ENCODE results near the gene DDAH1.

The DDAH1 gene

DNA sequence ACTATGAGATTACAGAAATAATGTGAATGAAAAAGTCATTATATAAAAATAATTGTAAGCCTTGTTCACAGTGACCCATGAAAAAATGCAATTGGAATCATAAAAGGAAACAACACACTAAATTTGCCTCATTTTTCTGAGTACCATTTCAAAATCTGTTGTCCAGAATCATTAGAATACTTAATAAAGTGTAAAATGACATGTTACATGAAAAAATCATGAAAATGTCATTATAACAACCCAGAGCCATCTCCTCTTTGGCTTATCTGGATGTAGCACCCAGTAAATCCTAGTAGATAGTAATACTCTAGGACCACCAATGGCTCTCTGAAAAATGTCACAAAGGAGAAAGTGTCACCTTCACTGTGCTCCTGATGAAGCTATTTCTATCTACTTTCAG lies 76.5 kb downstream of the DDAH1 start:
- no peaks in the 10 kb centered on the region for H3K9me2 ChIP-seq (replicated peaks; ENCODE audit: insufficient read depth, low read length)
- H3K9me3 ChIP-seq (ENCODE audit: insufficient read depth, low read length) = no peaks in the 10 kb centered on the region
- H2AFZ ChIP-seq (ENCODE audit: low read depth, low read length, severe bottlenecking) = no peak overlapping the region
- H3K36me3 ChIP-seq (ENCODE audit: low read length) = no peaks in the 10 kb centered on the region
- H3K4me2 ChIP-seq (ENCODE audit: low read depth, low read length, poor library complexity, severe bottlenecking) = no peak overlapping the region
- no peak overlapping the region for H3K27ac ChIP-seq (ENCODE audit: low read depth, low read length)
- H3K27me3 ChIP-seq (ENCODE audit: low read length) = no peaks in the 10 kb centered on the region
- no peak overlapping the region for H3K4me3 ChIP-seq (ENCODE audit: insufficient read depth, low read length, poor library complexity, severe bottlenecking)
- no peaks in the 10 kb centered on the region for H4K20me1 ChIP-seq (ENCODE audit: low read depth, low read length)
- no peaks in the 10 kb centered on the region for H3F3A ChIP-seq (ENCODE audit: insufficient read depth)
- no peaks in the 10 kb centered on the region for H3K79me2 ChIP-seq (ENCODE audit: insufficient read depth, low read length)
- TF ChIP-seq, protein P1, sequence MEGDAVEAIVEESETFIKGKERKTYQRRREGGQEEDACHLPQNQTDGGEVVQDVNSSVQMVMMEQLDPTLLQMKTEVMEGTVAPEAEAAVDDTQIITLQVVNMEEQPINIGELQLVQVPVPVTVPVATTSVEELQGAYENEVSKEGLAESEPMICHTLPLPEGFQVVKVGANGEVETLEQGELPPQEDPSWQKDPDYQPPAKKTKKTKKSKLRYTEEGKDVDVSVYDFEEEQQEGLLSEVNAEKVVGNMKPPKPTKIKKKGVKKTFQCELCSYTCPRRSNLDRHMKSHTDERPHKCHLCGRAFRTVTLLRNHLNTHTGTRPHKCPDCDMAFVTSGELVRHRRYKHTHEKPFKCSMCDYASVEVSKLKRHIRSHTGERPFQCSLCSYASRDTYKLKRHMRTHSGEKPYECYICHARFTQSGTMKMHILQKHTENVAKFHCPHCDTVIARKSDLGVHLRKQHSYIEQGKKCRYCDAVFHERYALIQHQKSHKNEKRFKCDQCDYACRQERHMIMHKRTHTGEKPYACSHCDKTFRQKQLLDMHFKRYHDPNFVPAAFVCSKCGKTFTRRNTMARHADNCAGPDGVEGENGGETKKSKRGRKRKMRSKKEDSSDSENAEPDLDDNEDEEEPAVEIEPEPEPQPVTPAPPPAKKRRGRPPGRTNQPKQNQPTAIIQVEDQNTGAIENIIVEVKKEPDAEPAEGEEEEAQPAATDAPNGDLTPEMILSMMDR (IDR thresholded peaks at IDR 0.05; ENCODE audit: insufficient read depth, low read length, poor library complexity, severe bottlenecking) = no peak
- TF ChIP-seq EZH2phosphoT487 (conservative IDR thresholded peaks at IDR 0.05; ENCODE audit: low read length) = no peak
- no peak overlapping the region for H3K9ac ChIP-seq (ENCODE audit: low read length)

DNA sequence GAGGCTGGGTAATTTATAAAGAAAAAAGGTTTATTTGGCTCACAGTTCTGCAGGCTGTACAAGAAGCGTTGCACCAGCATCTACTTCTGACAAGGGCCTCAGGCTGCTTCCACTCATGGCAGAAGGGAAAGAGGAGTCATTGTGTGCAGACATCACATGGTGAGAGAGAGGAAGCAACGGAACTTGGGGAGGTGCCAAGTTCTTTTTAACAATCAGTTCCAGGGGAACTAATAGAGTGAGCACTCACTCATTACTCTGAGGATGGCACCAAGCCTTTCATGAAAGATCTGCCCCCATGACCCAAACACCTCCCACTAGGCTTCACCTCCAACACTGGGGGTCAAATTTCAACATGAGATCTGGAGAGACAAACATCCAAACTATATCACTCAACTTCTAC lies 77.2 kb downstream of the DDAH1 start:
- Histone ChIP-seq H3K9me3 (ENCODE audit: insufficient read depth, low read length) (peaks cover 4% of the 10 kb centered on the region; the same call in 1 of the 2 replicates), H2AFZ (ENCODE audit: low read depth, low read length, severe bottlenecking) (no peak overlapping the region), H3F3A (ENCODE audit: insufficient read depth) (no peaks in the 10 kb centered on the region), H3K9ac (ENCODE audit: low read length) (no peak overlapping the region), H3K4me2 (ENCODE audit: low read depth, low read length, poor library complexity, severe bottlenecking) (no peak overlapping the region), H3K27ac (ENCODE audit: low read depth, low read length) (no peak overlapping the region), H4K20me1 (ENCODE audit: low read depth, low read length) (no peaks in the 10 kb centered on the region), H3K79me2 (ENCODE audit: insufficient read depth, low read length) (no peaks in the 10 kb centered on the region), H3K27me3 (ENCODE audit: low read length) (no peaks in the 10 kb centered on the region), H3K9me2 (replicated peaks; ENCODE audit: insufficient read depth, low read length) (no peaks in the 10 kb centered on the region), H3K36me3 (ENCODE audit: low read length) (no peaks in the 10 kb centered on the region), H3K4me3 (ENCODE audit: insufficient read depth, low read length, poor library complexity, severe bottlenecking) (no peak overlapping the region)
- TF ChIP-seq EZH2phosphoT487 (conservative IDR thresholded peaks at IDR 0.05; ENCODE audit: low read length) = no peak
- TF ChIP-seq, protein P1 (IDR thresholded peaks at IDR 0.05; ENCODE audit: insufficient read depth, low read length, poor library complexity, severe bottlenecking) = no peak

DNA sequence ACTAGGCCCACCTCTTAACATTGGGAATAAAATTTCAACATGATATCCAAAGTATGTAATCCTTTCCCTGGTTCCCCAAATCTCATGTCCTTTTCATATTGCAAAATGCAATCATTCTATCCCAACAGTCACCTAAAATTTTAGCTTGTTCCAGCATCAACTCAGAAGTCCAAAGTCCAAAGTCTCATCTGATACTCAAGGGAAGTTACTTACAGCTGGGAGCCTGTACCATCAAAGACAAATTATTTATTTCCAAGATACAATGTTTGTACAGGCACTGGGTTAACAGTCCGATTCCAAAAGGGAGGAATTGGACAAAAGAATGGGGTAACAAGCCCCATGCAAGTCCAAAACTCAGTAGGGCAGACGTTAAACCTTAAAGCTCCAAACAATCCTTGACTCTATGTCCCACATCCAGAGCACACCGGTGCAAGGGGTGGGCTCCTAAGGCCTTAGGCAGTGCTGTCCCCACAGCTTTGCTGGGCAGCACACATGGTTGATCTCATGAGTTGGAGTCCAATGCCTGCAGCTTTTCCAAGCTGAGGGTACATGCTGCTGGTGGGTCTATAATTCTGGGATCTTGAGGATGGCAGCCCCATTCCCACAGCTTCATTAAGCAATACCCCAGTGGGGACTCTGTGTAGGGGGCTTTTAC lies 78.8 kb downstream of the DDAH1 start:
- Histone ChIP-seq H3K9ac (ENCODE audit: low read length) (no peak overlapping the region), H3K9me2 (replicated peaks; ENCODE audit: insufficient read depth, low read length) (no peaks in the 10 kb centered on the region), H3K36me3 (ENCODE audit: low read length) (no peaks in the 10 kb centered on the region), H3K9me3 (ENCODE audit: insufficient read depth, low read length) (peaks cover 4% of the 10 kb centered on the region; the same call in 1 of the 2 replicates), H3F3A (ENCODE audit: insufficient read depth) (no peaks in the 10 kb centered on the region), H3K27me3 (ENCODE audit: low read length) (no peaks in the 10 kb centered on the region), H3K27ac (ENCODE audit: low read depth, low read length) (no peak overlapping the region), H4K20me1 (ENCODE audit: low read depth, low read length) (no peaks in the 10 kb centered on the region), H3K4me2 (ENCODE audit: low read depth, low read length, poor library complexity, severe bottlenecking) (no peak overlapping the region), H3K4me3 (ENCODE audit: insufficient read depth, low read length, poor library complexity, severe bottlenecking) (no peak overlapping the region), H3K79me2 (ENCODE audit: insufficient read depth, low read length) (no peaks in the 10 kb centered on the region), H2AFZ (ENCODE audit: low read depth, low read length, severe bottlenecking) (no peak overlapping the region)
- TF ChIP-seq, protein P1 (IDR thresholded peaks at IDR 0.05; ENCODE audit: insufficient read depth, low read length, poor library complexity, severe bottlenecking) = no peak
- TF ChIP-seq EZH2phosphoT487 (conservative IDR thresholded peaks at IDR 0.05; ENCODE audit: low read length) = no peak

Measured in SU-DHL-6 (cell line).